Measurements from ENCODE around the gene ARL13B.
"Not testable (repeated sequence)": the region's sequence is repeated elsewhere in the genome, so short reads cannot be mapped to it uniquely, and the experiment has no call there.

Gene ARL13B

DNA sequence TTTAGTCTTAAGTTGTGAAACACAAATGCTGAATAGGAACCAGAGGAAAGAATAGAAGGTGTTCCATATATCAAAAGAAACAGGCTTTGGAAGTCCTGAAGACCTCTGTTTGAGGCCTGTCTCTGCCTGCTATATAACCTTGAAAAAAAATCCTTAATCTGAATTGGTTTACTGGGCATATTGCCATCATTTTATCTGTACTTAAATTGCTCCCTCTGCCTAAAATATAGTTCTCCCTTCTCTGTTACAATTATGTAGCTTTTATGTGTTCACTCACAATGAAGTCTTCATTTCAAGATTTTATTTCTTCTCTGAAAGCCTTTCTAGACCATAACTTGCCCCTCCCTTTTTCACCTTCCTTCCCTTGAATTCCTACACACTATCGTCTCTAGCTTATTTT is 21.2 kb downstream of the ARL13B start:
- ATAC-seq, result no peak

- ATAC-seq, result no peak
Observed at GRCh38 chr3:94001827-94002495, 22.0 kb downstream of the ARL13B start.

DNA sequence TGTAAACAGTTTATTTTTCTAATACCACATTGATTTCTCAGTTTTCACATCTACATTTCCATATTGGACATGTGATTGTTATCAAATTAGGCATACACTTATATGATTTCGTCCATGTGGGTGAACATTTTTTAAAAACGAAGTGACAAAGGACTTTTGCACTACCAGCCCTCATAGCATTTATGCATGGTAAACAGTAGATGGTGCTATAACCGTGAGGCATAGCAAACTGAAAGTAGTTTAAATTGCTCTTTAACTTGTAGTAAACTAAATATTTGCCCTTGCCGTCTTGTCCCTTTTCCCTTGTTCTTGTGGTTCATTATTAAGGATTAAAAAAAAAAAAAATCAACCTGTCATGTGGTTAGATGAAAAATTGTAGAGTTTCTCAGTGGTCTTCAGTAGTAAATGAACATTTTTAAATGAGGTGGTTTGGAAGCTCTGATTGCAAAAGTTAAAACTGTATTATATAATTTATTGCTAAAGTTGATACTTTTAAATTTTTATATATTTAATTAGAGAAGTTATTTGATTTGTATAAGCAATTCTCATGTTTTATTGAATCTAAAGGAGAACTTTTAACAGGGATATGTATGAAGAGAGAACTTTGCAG is 24.5 kb downstream of the ARL13B start:
- peak; percentile 56 to 64 for ATAC-seq

GRCh38 chr3:94008253-94008652 is 28.3 kb downstream of the ARL13B start:
- no peak for ATAC-seq

DNA sequence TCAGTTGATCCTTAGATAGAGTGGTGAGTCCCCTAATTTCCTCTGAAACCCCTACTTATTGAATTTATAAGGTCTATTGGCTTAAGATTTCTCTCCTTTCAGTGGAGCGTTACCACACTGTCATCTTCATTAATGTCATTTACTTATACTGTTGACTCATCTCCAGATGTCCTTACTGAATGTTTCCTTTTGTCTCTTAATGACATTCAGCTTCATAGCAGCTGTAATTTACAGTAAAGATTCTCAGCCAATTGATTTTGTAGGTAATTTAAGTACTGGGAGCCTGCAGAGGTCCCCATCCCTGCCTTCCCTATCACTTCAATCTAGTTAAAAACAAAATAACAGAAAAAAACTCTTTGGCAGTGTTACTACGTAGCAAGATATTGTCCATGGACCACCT is 29.7 kb downstream of the ARL13B start:
- ATAC-seq, result no peak

- ATAC-seq, result peak; percentile 93 to 94
Observed at GRCh38 chr3:94011233-94011711, 31.3 kb downstream of the ARL13B start.

DNA sequence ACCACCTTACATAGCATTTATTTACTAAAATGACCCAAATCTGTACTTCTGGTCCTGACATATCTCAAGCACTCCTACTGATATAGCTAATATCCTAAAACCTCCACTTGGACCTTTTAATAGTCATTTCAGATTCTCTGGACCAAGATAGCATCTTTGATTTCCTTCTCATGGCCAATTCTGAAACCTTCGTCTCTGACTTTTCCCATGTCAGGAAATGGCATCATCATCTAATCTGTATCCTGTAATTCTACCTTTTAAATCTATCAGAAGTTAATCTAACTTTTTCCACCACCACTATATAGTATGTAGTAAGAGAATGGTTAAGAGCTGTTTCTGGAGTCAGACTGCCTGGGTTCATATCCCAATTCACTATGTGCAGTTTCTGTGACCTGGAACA is 32.2 kb downstream of the ARL13B start:
- ATAC-seq, result no peak

GRCh38 chr3:94015025-94015424 is 35.1 kb downstream of the ARL13B start:
- no peak for ATAC-seq

DNA sequence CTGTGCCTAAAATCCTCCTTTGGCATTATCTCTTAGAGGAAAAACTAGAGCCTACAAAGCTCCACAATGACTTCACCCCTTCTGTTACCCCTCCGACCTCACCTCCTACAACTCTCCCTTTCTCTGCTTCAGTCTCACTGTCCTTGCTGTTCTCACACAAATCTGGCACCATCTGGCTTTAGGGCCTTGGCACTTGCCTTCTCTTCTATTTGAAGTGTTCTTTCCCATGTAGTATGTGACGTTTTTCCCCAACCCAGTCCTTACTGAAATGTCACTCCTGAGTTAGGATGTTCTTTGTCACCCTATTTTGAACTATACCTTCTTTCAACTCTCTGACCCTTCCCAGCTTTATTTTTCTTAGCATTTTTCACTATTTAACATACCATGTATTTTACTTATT is 39.7 kb downstream of the ARL13B start:
- ATAC-seq, result no peak

DNA sequence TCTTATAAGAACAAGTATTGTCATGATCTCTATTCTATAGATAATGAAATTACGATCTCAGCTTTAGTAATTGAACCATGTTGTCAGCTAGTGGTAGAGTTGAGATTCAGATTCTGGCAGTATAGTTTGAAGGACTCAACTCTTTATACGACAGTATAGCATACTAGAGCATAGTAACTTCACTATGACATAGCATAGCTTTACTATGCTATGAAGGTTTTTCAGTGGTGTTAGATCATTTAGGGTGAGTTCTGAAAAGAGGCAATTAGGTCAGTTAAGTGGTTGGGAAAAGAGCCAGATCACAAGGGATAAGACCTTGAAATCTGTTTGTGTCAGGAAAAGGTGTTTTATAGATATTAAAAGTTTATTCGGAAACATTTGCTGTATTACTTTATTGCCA is 40.3 kb downstream of the ARL13B start:
- ATAC-seq, result no peak

GRCh38 chr3:94024385-94024784 is 44.4 kb downstream of the ARL13B start:
- ATAC-seq, result no peak

GRCh38 chr3:94026623-94027022 is 46.7 kb downstream of the ARL13B start:
- ATAC-seq, result no peak

DNA sequence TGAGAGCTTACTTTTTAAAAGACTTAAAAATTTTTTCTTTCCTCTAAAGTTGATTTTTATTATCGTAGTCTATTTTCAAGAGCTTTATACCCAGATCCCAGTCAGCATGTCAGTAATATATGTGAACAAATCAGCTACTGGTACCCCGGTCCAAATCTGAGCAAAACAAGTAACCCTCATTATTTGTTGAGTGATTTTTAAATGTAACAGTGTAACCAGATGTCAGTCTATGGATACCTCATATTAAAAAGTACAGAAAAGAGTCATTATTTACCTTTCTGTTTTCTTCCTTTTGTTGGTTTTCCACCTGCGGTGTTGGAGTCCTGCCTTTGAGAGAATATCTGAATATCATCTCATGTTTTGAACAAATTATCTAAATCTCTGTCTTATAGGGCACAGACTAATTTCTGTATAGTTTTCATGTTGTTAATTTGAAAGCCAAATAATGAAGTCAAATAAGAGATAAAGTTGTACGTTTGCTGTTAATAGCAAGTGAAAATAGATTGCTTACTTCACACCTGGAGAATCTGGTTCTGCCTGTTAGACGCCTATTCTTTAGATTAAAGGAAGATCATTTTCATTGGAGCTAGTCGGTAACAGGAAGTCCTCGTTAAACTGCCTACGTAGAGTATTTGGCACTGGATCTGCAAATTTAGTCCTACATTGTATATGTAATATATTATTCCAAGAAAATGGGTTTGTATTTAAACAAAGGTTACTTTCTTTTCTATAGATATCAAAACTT is 48.3 kb downstream of the ARL13B start, which contains the start of gene STX19:
TSS of gene STX19 (minus strand) at position 505 of the 745 bp plus-strand sequence. CDS start 13,328 bp downstream, outside the sequence.
- no peak for ATAC-seq

DNA sequence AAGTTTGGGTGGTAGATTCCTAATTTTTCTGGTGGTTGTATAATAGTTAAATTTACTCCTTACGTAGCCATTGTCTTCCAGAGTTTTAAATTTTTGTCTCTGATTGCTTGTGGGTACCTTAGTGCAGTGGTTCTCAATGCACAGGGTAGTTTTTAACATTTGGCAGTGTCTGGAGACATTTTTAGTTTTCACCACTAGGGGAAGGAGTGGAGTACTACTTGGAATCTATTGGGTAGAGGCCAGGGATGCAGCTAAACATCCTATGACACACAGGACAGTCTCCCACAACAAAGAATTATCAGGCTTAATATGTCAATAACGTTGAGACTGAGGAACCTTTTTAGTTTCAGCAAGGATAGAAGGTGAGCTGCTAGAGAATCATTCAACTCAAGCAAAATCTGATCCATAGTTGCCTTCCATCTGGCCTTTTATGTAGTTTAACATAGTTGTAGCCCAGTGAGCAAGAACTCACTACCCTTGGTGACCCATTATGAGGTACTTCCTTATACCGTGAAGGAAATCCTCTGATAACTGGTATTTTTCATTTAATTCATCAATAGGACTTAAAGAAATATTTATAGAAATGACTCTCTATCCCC is 57.1 kb downstream of the ARL13B start:
- ATAC-seq, result no peak

GRCh38 chr3:94043285-94043684 is 63.3 kb downstream of the ARL13B start:
- no peak for ATAC-seq

DNA sequence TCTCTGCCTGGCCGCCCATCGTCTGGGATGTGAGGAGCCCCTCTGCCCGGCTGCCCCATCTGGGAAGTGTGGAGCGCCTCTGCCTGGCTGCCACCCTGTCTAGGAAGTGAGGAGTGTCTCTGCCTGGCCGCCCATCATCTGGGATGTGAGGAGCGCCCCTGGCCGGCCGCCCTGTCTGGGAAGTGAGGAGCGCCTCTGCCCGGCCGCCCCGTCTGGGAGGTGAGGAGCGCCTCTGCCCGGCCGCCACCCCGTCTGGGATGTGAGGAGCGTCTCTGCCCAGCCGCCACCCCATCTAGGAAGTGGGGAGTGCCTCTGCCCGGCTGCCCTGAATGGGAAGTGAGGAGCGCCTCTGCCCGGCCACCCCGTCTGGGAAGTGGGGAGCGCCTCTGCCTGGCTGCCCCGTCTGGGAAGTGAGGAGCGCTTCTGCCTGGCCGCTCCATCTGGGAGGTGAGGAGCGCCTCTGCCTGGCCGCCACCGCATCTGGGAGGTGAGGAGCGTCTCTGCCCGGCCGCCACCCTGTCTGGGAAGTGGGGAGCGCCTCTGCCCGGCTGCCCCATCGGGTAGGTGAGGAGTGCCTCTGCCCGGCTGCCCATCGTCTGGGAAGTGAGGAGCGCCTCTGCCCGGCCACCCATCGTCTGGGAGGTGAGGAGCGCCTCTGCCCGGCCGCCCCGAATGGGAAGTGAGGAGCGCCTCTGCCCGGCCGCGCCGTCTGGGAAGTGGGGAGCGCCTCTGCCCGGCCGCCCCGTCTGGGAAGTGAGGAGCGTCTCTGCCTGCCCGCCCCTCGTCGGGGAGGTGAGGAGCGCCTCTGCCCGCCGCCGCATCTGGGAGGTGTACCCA is 64.4 kb downstream of the ARL13B start:
- not testable (repeated sequence) for ATAC-seq

GRCh38 chr3:94046533-94046932 is 66.6 kb downstream of the ARL13B start:
- no peak for ATAC-seq

DNA sequence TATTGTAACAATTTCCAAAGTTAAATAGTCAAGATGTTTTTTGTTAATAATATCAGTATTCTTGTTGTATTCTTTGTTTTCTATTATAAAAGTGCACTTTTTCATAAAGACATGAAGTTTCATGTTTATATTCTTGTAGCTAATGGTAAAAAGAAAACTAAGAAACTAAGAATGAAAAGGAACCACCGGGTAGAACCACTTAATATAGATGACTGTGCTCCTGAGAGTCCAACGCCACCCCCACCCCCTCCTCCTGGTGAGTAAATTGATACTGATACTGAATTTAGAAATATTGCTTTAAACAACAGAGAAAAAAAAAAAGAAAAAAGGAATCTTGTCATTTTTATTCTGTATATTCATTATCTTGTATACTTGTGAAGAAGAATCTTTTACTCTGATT is 69.3 kb downstream of the ARL13B start:
- no peak for ATAC-seq

DNA sequence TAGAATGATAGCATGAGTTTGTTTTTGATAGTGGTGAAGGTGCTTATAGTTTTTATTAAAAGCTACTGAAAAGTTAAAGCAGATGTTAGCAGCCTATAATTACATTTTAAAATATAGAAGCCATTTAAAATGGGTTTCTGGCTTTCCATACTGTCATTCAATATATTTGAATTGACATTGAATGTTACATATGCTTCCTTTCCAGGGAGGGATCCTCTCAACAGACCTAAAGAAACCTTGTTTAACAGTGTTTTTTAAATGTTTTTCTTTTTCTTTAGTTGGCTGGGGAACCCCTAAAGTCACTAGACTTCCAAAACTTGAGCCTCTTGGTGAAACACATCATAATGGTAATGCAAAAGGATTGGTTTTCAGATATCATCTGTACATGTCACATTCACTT is 70.6 kb downstream of the ARL13B start:
- ATAC-seq, result no peak

DNA sequence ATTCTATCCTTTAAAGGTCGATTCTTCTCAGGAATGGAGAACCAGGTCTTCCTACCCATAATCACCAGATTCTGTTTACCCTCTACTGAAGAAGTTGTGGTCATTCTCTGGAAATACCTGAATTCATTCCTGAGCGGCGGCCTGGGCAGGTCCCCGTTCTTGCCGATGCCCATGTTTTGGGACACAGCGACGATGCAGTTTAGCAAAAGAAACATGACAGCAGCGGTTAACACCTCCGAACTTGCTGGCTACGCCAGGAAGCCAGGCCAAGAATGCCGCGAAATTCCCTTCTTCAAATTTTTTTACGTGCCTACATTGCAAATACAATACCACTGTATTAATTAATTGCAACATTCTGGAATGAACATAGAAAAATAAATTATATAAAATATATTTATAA is 81.3 kb downstream of the ARL13B start:
- ATAC-seq, result no peak

DNA sequence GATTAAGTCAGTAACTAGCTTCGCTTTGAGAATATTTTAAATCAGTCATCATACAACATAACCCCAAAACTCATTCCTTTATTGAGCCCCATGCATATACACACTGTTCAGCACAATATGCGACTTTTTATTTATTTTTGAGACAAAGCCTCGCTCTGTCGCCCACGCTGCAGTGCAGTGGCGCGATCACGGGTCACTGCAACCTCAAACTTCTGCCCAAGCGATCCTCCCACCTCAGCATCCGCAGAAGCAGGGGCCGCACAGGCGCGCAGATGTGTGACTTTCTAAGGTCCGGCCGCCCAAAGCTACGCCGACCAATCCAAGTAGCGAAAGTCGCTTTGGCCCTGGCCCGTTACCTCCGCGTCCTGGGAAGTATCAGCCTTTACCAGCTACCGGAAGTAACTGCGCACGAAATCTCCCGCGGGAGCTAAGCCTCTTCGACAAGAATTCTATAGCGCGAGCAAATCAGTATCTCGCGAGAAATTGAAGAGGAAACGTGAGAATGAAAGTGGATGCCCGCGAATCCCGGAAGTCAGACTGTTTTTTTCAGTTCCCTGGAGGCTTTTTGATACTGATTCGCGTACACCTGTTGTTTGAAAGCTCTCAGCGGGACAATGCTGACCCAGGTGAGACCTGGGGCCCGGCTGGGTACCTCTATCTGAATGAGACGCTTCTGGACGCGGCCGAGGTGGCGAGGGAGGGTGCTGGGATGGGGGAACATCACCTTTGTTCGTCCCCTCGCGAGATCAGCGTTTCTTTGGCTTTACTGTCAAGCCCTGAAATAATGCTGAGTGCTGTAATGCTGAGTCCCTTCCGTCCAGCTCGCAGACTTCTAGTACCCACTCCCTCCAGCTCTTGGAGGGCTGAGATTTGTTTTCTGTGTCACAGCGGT is 82.8 kb downstream of the ARL13B start, which contains the start of the genes DHFR2 and NSUN3:
TSS of gene DHFR2 (minus strand) at position 404 of the 892 bp plus-strand sequence. CDS start 1,405 bp downstream, outside the sequence.
TSS of gene NSUN3 (plus strand) at position 549 of the 892 bp plus-strand sequence. CDS start at position 615, 66 bp downstream.
- ATAC-seq, result peak; percentile 81 to 84

All from activated CD4-positive, CD25-positive, alpha-beta regulatory T cell treated with anti-CD3 and anti-CD28 coated beads, Interleukin-2, amount 50 U/mL, for 24 hours (primary cell).